ENCODE data around the gene SLC6A5. TPM values are rescaled to one million over a fixed set of nuclear protein-coding genes. Genes with fewer than 3 reads are reported as not detected.
A peak's percentile ranks its signal among the peaks of the same experiment; 100 is the strongest.

Gene SLC6A5
- total RNA-seq, 4 donors from 2014 or later = not detected

- H3K4me1 ChIP-seq = no peaks in the 10 kb centered on the region
- intact Hi-C loops (cut with DNase I; ENCODE audit: low total_unique reads) = loop anchor here (1.0 to 10.0 kb wide), 3 partner anchors 24 to 1657 kb away; no protein-coding TSS in a partner anchor
- H3K36me3 ChIP-seq = no peaks in the 10 kb centered on the region
- ATAC-seq (peak; percentile 41 to 42), DNase-seq (no peak)
- TF ChIP-seq CTCF (IDR thresholded peaks at IDR 0.05 in 4 of 5, conservative IDR thresholded peaks at IDR 0.05 in 1 of 5) = peak; percentile 53 to 83 (median 77)
- no peak for TF ChIP-seq POLR2A (IDR thresholded peaks at IDR 0.05)
- no peaks in the 10 kb centered on the region for H3K9me3 ChIP-seq
- peaks cover 0 to 15% (median 3%) of the 10 kb centered on the region in 3 donors for H3K27me3 ChIP-seq
- no peak overlapping the region for H3K4me3 ChIP-seq
- in situ Hi-C loops (cut with MboI; ENCODE audit: low sequenced_read_pairs in 4 of 4) = loop anchor here in 3 of 4 donors (25.0 kb wide), 2 partner anchors 1489 to 1664 kb away; no protein-coding TSS in a partner anchor
- no peak overlapping the region for H3K27ac ChIP-seq
Measured at GRCh38 chr11:20647976-20648565, 48.7 kb downstream of the SLC6A5 start.

- in situ Hi-C loops (cut with MboI; ENCODE audit: low sequenced_read_pairs in 4 of 4) (no loop called here), intact Hi-C loops (cut with DNase I; ENCODE audit: low total_unique reads) (no loop called here)
- H3K27me3 ChIP-seq = peaks cover 3 to 17% (median 4%) of the 10 kb centered on the region in 3 donors
- H3K4me1 ChIP-seq = no peaks in the 10 kb centered on the region
- H3K4me3 ChIP-seq = no peak overlapping the region
- no peak for ATAC-seq
- H3K36me3 ChIP-seq = no peaks in the 10 kb centered on the region
- no peak for DNase-seq
- H3K9me3 ChIP-seq = no peaks in the 10 kb centered on the region
- H3K27ac ChIP-seq = no peak overlapping the region
- TF ChIP-seq CTCF (IDR thresholded peaks at IDR 0.05 in 4 of 5, conservative IDR thresholded peaks at IDR 0.05 in 1 of 5) (no peak), POLR2A (IDR thresholded peaks at IDR 0.05) (no peak)
Measured at GRCh38 chr11:20652150-20652806, 52.9 kb downstream of the SLC6A5 start.

GRCh38 chr11:20654038-20654437 lies 54.6 kb downstream of the SLC6A5 start:
- DNase-seq = no peak
- Histone ChIP-seq H3K9me3 (no peaks in the 10 kb centered on the region), H3K4me1 (no peaks in the 10 kb centered on the region), H3K4me3 (no peak overlapping the region), H3K27ac (no peak overlapping the region), H3K27me3 (peaks cover 3 to 17% (median 4%) of the 10 kb centered on the region in 3 donors), H3K36me3 (no peaks in the 10 kb centered on the region)
- TF ChIP-seq CTCF (IDR thresholded peaks at IDR 0.05 in 4 of 5, conservative IDR thresholded peaks at IDR 0.05 in 1 of 5) (no peak), POLR2A (IDR thresholded peaks at IDR 0.05) (no peak)
- ATAC-seq = no peak
- in situ Hi-C loops (cut with MboI; ENCODE audit: low sequenced_read_pairs in 4 of 4) = no loop called here
- intact Hi-C loops (cut with DNase I; ENCODE audit: low total_unique reads) = no loop called here

- peaks cover 3 to 13% (median 4%) of the 10 kb centered on the region in 3 donors for H3K27me3 ChIP-seq
- H3K4me1 ChIP-seq = no peaks in the 10 kb centered on the region
- H3K27ac ChIP-seq = no peak overlapping the region
- H3K9me3 ChIP-seq = no peaks in the 10 kb centered on the region
- no peaks in the 10 kb centered on the region for H3K36me3 ChIP-seq
- in situ Hi-C loops (cut with MboI; ENCODE audit: low sequenced_read_pairs in 4 of 4) (no loop called here), intact Hi-C loops (cut with DNase I; ENCODE audit: low total_unique reads) (no loop called here)
- no peak for TF ChIP-seq POLR2A (IDR thresholded peaks at IDR 0.05)
- no peak for TF ChIP-seq CTCF (IDR thresholded peaks at IDR 0.05 in 4 of 5, conservative IDR thresholded peaks at IDR 0.05 in 1 of 5)
- no peak for ATAC-seq
- no peak overlapping the region for H3K4me3 ChIP-seq
- DNase-seq = no peak
Measured at GRCh38 chr11:20656901-20657300, 57.5 kb downstream of the SLC6A5 start.
